NB4 (cell line): Measurements from ENCODE around the gene NLGN2.

Source experiments
- CTCF ChIP-seq: IDR thresholded peaks from one replicate; pipeline ENCODE4 v1.5.1; 2012; ENCODE audit warnings: low read depth, low read length
- POLR2A ChIP-seq: IDR thresholded peaks from 2 replicates; pipeline ENCODE4 v1.6.1; 2011; ENCODE audit warnings: mild to moderate bottlenecking; ENCODE audit not compliant: insufficient read length; ENCODE audit errors: extremely low read depth

GRCh38 chr17:7380321-7380720, 27.3 kb upstream of the NLGN2 start:
- TF ChIP-seq POLR2A = no peak
- no peak for TF ChIP-seq CTCF
